Measurements from ENCODE around the gene TCF20. TPM values are rescaled to one million over a fixed set of nuclear protein-coding genes. Genes with fewer than 3 reads are reported as not detected.

TCF20 gene
- total RNA-seq, 1 experiment from 2014 or later, result 56.4 TPM

GRCh38 chr22:42222140-42222539 is 48.3 kb downstream of the TCF20 start:
- H3K36me3 Mint-ChIP-seq (ENCODE audit: insufficient read depth, unreplicated experiment), result peaks cover 6% of the 10 kb centered on the region
- no peak overlapping the region for H3K4me3 Mint-ChIP-seq (ENCODE audit: unreplicated experiment)
- DNase-seq (ENCODE audit: unreplicated experiment), result no peak
- intact Hi-C loops (cut with micrococcal nuclease), result no loop called here
- H3K27ac Mint-ChIP-seq (ENCODE audit: low read depth, unreplicated experiment), result no peak overlapping the region
- BruUV-seq (replicated peaks), result no TSS peak
- ChIA-PET POLR2A (no interaction called here), CTCF (no interaction called here)
- H3K27me3 Mint-ChIP-seq (ENCODE audit: insufficient read depth, unreplicated experiment), result no peaks in the 10 kb centered on the region
- TF ChIP-seq, protein P1, sequence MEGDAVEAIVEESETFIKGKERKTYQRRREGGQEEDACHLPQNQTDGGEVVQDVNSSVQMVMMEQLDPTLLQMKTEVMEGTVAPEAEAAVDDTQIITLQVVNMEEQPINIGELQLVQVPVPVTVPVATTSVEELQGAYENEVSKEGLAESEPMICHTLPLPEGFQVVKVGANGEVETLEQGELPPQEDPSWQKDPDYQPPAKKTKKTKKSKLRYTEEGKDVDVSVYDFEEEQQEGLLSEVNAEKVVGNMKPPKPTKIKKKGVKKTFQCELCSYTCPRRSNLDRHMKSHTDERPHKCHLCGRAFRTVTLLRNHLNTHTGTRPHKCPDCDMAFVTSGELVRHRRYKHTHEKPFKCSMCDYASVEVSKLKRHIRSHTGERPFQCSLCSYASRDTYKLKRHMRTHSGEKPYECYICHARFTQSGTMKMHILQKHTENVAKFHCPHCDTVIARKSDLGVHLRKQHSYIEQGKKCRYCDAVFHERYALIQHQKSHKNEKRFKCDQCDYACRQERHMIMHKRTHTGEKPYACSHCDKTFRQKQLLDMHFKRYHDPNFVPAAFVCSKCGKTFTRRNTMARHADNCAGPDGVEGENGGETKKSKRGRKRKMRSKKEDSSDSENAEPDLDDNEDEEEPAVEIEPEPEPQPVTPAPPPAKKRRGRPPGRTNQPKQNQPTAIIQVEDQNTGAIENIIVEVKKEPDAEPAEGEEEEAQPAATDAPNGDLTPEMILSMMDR (IDR thresholded peaks at IDR 0.05; ENCODE audit: unreplicated experiment), result no peak
- no peaks in the 10 kb centered on the region for H3K9me3 Mint-ChIP-seq (ENCODE audit: unreplicated experiment)
- H3K4me1 Mint-ChIP-seq (ENCODE audit: insufficient read depth, unreplicated experiment), result peaks cover 11% of the 10 kb centered on the region

Other genes with a start within 250 kb of the TCF20 start
- 8.0 and 9.1 TPM in 2 replicates for gene NAGA, start 199.8 kb downstream of the TCF20 start, total RNA-seq (2022)
- gene PHETA2, start 196.4 kb downstream of the TCF20 start, total RNA-seq (2022), result 0.27 TPM in 1 of 2 replicates, not detected in the other
- 76.9 and 96.7 TPM in 2 replicates for gene SMDT1, start 191.0 kb downstream of the TCF20 start, total RNA-seq (2022)
- 74.9 and 80.4 TPM in 2 replicates for gene NDUFA6, start 179.9 kb downstream of the TCF20 start, total RNA-seq (2022)
- 2.0 and 3.5 TPM in 2 replicates for gene CYP2D6, start 139.8 kb downstream of the TCF20 start, total RNA-seq (2022)
- not detected in 2 replicates for gene NFAM1, start 161.8 kb upstream of the TCF20 start, total RNA-seq (2022)
- 45.1 and 59.4 TPM in 2 replicates for gene RRP7A, start 249.1 kb upstream of the TCF20 start, total RNA-seq (2022)